DMS153 treated with DMSO at 0.1 percent for 48 hours (cell line): ENCODE measurements around the gene AIG1.
"Not testable (repeated sequence)": the region's sequence is repeated elsewhere in the genome, so short reads cannot be mapped to it uniquely, and the experiment has no call there.

Experiments
- DNase-seq: peaks from one replicate; lab custom pipeline; 2025; ENCODE audit not compliant: unreplicated experiment; lab: John Stamatoyannopoulos, UW

AIG1 gene

GRCh38 chr6:143055891-143056290 lies 4.8 kb upstream of the AIG1 start:
- DNase-seq: no peak

GRCh38 chr6:143058987-143059386 lies 1.7 kb upstream of the AIG1 start:
- no peak for DNase-seq

- peak; percentile 32 for DNase-seq
These were observed 881 bp upstream of the AIG1 start for GRCh38 chr6:143059663-143060353.

GRCh38 chr6:143060354-143060805 lies 309 bp upstream of the AIG1 start:
- DNase-seq: peak; percentile 61

- DNase-seq: no peak
These were observed 1.1 kb downstream of the AIG1 start for GRCh38 chr6:143061597-143062385.

- no peak for DNase-seq
These were observed 1.9 kb downstream of the AIG1 start for GRCh38 chr6:143062551-143062950.

- no peak for DNase-seq
These were observed 2.9 kb downstream of the AIG1 start for GRCh38 chr6:143063631-143064030.

- DNase-seq: no peak
These were observed 3.6 kb downstream of the AIG1 start for GRCh38 chr6:143064271-143064670.

- no peak for DNase-seq
These were observed 4.4 kb downstream of the AIG1 start for GRCh38 chr6:143064951-143065683.

GRCh38 chr6:143068001-143068400 lies 7.3 kb downstream of the AIG1 start:
- DNase-seq: no peak

- DNase-seq: no peak
These were observed 13.4 kb downstream of the AIG1 start for GRCh38 chr6:143074101-143074500.

GRCh38 chr6:143074670-143075318 lies 14.1 kb downstream of the AIG1 start:
- no peak for DNase-seq

- no peak for DNase-seq
These were observed 18.0 kb downstream of the AIG1 start for GRCh38 chr6:143078468-143079324.

- DNase-seq: no peak
These were observed 18.6 kb downstream of the AIG1 start for GRCh38 chr6:143079325-143079640.

GRCh38 chr6:143082274-143082673 lies 21.6 kb downstream of the AIG1 start:
- not testable (repeated sequence) for DNase-seq

- not testable (repeated sequence) for DNase-seq
These were observed 23.3 kb downstream of the AIG1 start for GRCh38 chr6:143084019-143084418.

GRCh38 chr6:143087335-143087734 lies 26.6 kb downstream of the AIG1 start:
- DNase-seq: not testable (repeated sequence)

- DNase-seq: no peak
These were observed 27.2 kb downstream of the AIG1 start for GRCh38 chr6:143087856-143088255.

GRCh38 chr6:143090314-143091044 lies 29.8 kb downstream of the AIG1 start:
- DNase-seq: no peak

- no peak for DNase-seq
These were observed 32.1 kb downstream of the AIG1 start for GRCh38 chr6:143092768-143093167.
